Choroid plexus epithelial cell (primary cell): ENCODE data around the gene GRK1.

ENCODE experiments used
- DNase-seq: peaks from one replicate; pipeline ENCODE4 v3.0.0-alpha.2; 2010; ENCODE audit warnings: low read depth
- H3K4me3 ChIP-seq: 2 replicates; pipeline ENCODE4 v1.5.1; 2011; ENCODE audit warnings: low read depth, mild to moderate bottlenecking, control low read depth, low read length, moderate library complexity
- TF ChIP-seq, protein P1 (sequence below): conservative IDR thresholded peaks from 2 replicates; pipeline ENCODE4 v1.5.1; 2011; ENCODE audit warnings: low read depth, mild to moderate bottlenecking, control low read depth, inconsistent platforms, low read length, moderate library complexity

The GRK1 gene

DNA sequence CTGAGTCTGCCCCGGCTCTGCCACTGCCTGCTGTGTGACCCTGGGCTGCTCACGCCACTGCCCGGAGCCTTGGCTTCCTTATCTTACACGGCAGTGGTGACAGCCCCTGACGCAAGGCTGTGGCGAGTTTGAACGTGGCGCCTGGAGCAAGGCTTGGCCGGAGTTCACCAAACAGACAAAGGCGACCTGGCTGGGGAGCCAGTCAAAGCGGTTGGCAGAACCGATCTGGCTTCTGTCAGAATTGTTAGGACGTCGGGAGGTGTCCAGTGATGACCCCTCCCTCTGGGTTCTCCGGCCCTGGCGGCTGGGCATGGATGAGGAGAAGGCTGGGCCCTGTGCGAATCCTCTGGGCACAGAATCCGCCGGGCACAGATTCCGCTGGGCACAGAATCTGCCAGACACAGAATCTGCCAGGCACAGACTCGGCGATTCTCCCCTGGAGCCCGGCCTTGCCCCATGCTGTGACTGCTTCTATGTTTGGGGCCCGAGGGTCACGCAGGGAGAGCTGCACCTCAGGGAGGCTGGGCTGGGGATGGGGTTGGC is 80.3 kb downstream of the GRK1 start:
- no peak for DNase-seq
- TF ChIP-seq, protein P1, sequence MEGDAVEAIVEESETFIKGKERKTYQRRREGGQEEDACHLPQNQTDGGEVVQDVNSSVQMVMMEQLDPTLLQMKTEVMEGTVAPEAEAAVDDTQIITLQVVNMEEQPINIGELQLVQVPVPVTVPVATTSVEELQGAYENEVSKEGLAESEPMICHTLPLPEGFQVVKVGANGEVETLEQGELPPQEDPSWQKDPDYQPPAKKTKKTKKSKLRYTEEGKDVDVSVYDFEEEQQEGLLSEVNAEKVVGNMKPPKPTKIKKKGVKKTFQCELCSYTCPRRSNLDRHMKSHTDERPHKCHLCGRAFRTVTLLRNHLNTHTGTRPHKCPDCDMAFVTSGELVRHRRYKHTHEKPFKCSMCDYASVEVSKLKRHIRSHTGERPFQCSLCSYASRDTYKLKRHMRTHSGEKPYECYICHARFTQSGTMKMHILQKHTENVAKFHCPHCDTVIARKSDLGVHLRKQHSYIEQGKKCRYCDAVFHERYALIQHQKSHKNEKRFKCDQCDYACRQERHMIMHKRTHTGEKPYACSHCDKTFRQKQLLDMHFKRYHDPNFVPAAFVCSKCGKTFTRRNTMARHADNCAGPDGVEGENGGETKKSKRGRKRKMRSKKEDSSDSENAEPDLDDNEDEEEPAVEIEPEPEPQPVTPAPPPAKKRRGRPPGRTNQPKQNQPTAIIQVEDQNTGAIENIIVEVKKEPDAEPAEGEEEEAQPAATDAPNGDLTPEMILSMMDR, result no peak

DNA sequence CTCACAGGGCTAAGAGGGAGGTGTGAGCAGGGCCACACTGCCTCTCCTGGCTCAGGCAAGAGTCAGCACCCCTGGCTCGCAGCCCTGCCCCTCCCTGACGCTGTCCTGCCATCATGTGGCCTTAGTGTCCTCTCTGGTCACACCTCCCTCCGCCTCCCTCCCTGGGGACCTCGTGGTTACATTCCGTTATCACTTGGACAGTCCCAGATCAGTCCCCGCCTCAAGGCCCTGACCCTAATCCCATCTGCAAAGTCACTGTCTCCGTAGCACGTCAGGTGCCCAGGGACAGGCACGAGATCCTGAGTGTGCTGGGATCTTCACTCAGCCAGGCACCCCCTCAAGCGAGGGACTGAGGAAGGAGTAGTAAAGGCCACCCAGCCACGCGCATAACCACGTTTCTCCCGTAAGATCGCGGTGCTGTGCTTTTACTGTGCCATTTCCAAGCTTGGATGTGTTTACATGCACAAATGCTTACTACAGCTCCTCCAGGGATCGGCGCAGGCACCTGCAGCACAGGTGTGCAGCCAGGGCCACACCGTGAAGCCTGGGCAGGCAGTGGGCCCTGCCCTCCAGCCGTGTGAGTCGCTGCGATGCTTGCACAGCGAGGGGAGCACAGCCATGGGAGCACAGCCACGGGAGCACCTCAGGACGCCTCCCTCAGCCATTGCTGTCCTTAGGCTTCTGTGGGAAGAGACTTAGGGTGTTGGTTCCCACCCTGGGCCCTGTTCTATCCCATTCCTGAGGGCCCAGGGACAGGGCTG is 81.3 kb downstream of the GRK1 start:
- no peak overlapping the region for H3K4me3 ChIP-seq
- DNase-seq, result no peak
- TF ChIP-seq, protein P1, result no peak

More for the DNA sequence above, 80.3 kb downstream of the GRK1 start:
- H3K4me3 ChIP-seq, result no peak overlapping the region

DNA sequence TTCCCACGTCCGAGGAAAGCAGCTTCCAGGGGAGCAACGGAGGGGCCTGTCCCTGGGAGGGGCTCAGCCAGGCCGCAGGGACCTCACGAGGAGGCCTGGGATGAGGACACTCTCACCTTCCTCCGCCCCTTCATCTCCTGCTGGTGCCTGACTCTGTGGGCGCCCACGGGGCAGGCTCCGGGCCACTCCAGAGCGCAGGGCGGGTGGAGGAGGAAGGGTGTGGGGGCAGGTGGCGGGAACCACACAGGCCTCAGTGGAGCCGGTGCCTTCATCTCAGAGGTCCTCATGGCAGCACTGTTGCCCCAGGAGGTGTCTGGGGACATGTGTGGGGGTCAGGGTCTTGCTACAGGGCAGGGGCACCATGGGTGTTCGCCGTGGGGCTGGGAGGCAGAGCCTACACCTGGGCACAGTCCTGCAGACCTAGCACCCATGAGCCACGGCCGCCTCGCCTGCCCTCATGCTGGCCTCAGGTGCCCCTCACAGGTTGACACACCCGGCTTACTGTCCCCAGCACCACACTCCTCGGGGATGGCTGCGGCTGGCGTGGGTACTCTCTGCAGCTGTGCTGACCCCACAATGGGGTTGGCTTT is 81.9 kb downstream of the GRK1 start:
- DNase-seq, result no peak
- TF ChIP-seq, protein P1, result no peak
- H3K4me3 ChIP-seq, result no peak overlapping the region

DNA sequence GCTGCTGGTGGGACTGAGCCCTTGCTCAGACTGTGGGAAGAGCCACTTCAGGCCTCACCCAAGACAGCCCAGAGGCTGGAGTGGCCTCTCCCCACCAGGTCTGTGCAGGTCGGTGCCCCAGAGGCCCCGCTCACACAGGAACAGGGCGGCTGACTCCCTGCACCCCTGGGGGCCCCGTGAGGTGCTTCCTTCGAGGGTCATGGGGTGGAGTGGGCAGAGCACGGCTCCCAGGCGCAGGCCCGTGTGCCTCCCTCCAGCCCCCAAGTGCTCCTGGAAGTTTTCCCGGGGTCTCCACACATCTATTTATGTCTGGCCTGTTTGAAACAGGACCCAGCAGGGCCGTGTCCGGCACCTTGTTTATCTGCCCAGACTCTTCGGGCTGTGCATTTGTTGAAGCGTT is 82.5 kb downstream of the GRK1 start:
- DNase-seq, result no peak
- no peak overlapping the region for H3K4me3 ChIP-seq
- TF ChIP-seq, protein P1, result no peak

DNA sequence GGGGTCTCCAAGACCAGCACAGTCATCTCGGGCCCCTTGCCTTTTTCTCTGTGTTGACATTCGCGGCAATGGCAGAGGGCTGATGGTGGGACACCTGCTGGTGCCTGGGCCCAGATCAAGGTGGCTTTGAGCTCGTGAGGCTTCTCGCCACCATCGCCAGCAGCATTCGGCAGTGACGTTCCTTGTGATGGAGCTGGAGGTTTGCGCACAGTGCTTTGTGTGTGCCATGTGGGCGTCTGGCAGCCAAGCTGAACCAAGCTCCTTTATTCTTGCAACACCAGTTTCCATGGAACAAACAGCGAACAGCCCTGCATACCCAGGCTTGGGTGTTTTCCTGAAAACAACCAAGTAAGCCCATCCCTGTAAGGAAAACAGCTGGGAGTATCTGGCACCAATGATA is 82.9 kb downstream of the GRK1 start:
- no peak overlapping the region for H3K4me3 ChIP-seq
- no peak for DNase-seq
- TF ChIP-seq, protein P1, result no peak

DNA sequence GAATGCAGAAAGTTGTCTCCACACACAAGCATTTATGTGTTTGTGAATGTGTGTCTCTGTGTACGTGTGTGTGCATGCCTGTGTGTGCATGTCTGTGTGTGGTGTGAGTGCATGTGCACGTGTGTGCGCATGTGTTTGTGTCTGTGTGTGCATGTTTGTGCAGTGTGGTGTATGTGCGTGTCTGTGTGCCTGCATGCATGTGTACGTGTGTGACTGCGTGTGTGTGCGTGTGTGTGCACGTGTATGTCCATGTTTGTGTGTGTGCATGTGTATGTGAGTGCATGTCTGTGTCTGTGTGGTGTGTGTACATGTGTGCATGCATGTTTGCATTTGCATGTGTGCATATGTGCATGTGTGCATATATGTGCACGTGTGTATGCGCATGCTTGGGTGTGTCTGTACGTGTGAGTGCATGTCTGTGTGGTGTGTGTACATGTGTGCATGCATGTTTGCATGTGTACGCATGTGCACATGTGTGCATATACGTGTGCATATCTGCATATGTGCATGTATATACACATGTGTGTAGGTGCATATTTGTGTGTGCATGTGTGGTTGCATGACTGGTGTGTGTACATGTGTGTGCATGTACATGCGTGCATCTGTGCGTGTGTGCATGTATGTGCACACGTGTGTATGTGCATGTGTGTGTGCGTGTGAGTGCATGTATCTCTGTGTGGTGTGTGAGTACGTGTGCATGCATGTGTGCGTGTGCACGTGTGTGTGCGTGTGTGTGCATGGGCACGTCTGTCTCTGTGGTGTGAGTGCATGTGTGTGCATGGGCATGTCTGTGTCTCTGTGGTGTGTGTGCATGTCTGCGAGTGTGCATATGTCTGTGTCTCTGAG is 83.8 kb downstream of the GRK1 start:
- H3K4me3 ChIP-seq, result no peak overlapping the region
- TF ChIP-seq, protein P1, result no peak
- no peak for DNase-seq
